Activated CD8-positive, alpha-beta T cell treated with anti-CD3 and anti-CD28 coated beads, Interleukin-2, amount 10 ng/mL, durations not matched to agents 7 days and 5 days (primary cell): Measurements from ENCODE around the gene TEAD3. TPM values are rescaled to one million over a fixed set of nuclear protein-coding genes. Genes with fewer than 3 reads are reported as not detected.
A peak's percentile ranks its signal among the peaks of the same experiment; 100 is the strongest.
"Not testable (repeated sequence)": the region's sequence is repeated elsewhere in the genome, so short reads cannot be mapped to it uniquely, and the experiment has no call there.

Source experiments
- ATAC-seq: fragments of 150-1000 bp; cut with Tn5 transposase; one replicate; pipeline ENCODE4 v1.10.0; 2021; ENCODE audit warnings: moderate library complexity
- CTCF ChIA-PET: fragments of 350-600 bp; sonication (Branson Sonifier 250); formaldehyde crosslinking; loops from one replicate; lab custom pipeline; 2021; ENCODE audit warnings: antibody characterized with exemption; lab: Charles Lee
- POLR2A ChIA-PET: fragments of 350-600 bp; sonication (Branson Sonifier 250); formaldehyde crosslinking; loops from one replicate; lab custom pipeline; 2021; ENCODE audit warnings: antibody characterized with exemption; lab: Charles Lee
- DNase-seq: peaks from one replicate; pipeline ENCODE4 v3.0.0-alpha.2; 2020
- H3K27ac Mint-ChIP-seq: one replicate; pipeline ENCODE4 v1.8.0; 2021; ENCODE audit warnings: mild to moderate bottlenecking, mixed read lengths
- H3K27me3 Mint-ChIP-seq: one replicate; pipeline ENCODE4 v1.8.0; 2021; ENCODE audit warnings: low read depth, mixed read lengths
- H3K36me3 Mint-ChIP-seq: one replicate; pipeline ENCODE4 v1.8.0; 2021; ENCODE audit warnings: low read depth, mixed read lengths
- H3K4me1 Mint-ChIP-seq: one replicate; pipeline ENCODE4 v1.8.0; 2021; ENCODE audit warnings: low read depth, mixed read lengths
- H3K4me3 Mint-ChIP-seq: one replicate; pipeline ENCODE4 v1.8.0; 2021; ENCODE audit warnings: mild to moderate bottlenecking, mixed read lengths
- H3K9me3 Mint-ChIP-seq: one replicate; pipeline ENCODE4 v1.8.0; 2022; ENCODE audit warnings: mixed read lengths; ENCODE audit not compliant: insufficient read depth
- total RNA-seq, 2 experiments: library from RNA; stranded (reverse); gene quantifications; one replicate each; pipeline ENCODE4 v1.2.3, GENCODE V29; 2021

Gene TEAD3
- total RNA-seq = under 1 TPM; 0.18 to 0.21 TPM

DNA sequence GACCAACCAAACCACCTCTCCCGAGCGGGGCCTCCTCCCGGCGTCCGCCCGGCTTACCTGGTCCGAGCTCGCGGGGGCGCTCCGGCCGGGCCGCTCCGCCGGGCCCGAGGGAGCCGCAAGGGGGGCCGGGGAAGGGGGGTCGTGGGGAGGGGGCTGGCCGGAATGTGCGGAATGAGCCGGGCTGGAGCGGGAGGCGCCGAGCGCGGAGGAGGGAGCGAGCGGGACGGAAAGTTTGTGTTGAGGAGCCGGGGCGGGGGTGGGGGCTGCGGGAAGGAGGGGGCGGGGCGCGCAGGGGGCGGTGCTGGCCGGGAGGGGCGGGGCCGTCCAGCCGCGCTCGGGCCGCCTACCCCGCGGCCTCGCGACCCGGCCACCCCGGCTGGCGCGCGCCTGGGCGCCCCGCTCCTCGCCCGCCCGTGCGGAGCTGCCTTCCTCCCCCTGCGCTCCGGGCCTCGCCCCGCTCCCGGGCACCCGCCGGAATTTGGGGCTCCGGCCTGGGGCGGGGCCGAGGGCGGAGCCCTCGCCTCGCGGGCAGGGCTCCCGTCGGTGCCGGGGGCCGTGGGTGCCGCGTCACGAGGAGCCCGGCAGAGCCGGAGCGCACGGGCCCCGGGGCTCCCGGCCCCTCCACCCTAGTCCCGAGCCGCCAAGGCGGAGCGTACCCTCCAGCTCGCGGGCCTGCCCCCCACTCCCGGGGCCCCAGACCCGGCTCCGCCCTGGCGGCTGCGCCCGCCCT lies at the start of gene TEAD3:
TEAD3 (minus strand) TSS at position 239 of the 730 bp plus-strand sequence.
- Mint-ChIP-seq H3K9me3 (no peaks in the 10 kb centered on the region), H3K4me3 (peak within 1 kb of the TSS; percentile 66), H3K4me1 (peaks cover 17% of the 10 kb centered on the region), H3K27ac (peak within 1 kb of the TSS; percentile 62), H3K36me3 (no peaks in the 10 kb centered on the region), H3K27me3 (peaks cover 28% of the 10 kb centered on the region)
- ChIA-PET CTCF (interaction anchor here (0.7 kb wide), 1 partner anchor 8 kb away, joined by 3 read pairs; no protein-coding TSS in a partner anchor), POLR2A (interaction anchor here (1.0 to 1.7 kb wide), 4 partner anchors 8 to 201 kb away, joined by 3 to 4 read pairs (median 4); partner anchors contain the start of gene RPL10A)
- peak; percentile 40 for DNase-seq
- peak; percentile 76 for ATAC-seq

DNA sequence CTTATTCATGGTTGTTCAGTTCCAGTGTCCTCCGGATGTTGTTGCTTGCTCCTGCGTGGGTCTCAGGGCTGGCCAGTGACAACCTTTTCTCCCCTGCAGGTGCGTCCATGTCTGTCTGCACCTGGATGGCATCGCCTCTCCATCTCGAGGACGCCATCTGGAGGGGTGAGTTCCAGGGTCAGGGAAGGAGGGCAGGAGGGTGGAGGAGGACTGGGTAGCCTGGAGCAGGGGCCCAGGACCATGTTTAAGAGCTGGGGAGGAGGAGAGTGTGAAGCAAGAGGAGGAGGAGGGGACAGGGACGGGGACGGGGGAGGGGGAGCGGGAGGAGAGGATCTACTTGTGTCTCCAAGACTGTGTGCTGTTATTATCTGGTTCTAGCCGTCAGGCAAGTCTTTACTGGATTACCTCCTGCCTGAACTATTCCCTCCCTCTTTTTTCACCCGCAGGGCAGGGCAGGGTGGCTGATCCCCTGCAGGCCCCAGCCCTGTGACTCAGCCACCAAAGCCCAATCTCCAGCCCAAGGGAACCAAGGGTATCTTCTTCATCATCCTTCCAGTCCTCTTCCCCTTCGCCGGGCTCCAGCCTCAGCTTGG lies 48.0 kb upstream of the TEAD3 start:
- Mint-ChIP-seq H3K36me3 (peaks cover 2% of the 10 kb centered on the region), H3K27me3 (peaks cover 13% of the 10 kb centered on the region), H3K9me3 (peaks cover 3% of the 10 kb centered on the region), H3K4me3 (no peak overlapping the region), H3K4me1 (peaks cover 4% of the 10 kb centered on the region), H3K27ac (no peak overlapping the region)
- ATAC-seq = no peak
- DNase-seq = no peak
- ChIA-PET CTCF (interaction anchor here (1.8 kb wide), 1 partner anchor 7 kb away, joined by 10 read pairs; no protein-coding TSS in a partner anchor), POLR2A (no interaction called here)

DNA sequence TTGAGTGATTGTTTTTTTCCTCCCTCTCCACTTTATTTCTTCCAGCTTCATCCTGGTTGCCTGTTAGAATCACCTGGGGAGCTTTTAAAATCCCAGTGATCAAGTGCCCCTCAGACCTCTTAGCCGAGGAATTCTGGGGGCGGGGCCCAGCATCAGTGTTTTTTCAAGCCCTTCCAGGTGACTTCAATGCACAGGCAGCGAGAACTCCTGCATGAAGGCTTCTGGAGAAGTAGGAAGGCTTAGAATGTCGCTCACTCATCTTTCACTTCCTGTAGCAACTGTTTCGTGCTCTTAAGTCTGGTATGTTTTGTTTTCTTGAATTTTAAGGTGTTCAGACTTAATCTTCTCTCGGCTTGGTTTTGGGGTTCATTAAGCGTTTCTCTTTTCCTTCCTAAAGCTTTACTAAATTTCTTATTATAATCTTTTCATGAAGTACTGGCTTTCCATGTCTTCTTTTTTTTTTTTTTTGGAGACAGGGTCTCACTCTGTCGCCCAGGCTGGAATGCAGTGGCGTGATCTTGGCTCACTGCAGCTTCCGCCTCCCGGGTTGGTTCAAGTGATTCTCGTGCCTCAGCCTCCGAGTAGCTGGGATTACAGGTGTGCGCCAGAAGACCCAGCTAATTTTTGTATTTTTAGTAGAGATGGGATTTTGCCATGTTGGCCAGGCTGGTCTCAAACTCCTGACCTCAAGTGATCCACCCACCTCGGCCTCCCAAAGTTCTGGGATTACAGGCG lies 46.7 kb upstream of the TEAD3 start:
- no peaks in the 10 kb centered on the region for H3K9me3 Mint-ChIP-seq
- ChIA-PET POLR2A (no interaction called here), CTCF (interaction anchor here (1.1 to 2.0 kb wide), 3 partner anchors 9 to 21 kb away, joined by 3 to 10 read pairs (median 10); no protein-coding TSS in a partner anchor)

DNA sequence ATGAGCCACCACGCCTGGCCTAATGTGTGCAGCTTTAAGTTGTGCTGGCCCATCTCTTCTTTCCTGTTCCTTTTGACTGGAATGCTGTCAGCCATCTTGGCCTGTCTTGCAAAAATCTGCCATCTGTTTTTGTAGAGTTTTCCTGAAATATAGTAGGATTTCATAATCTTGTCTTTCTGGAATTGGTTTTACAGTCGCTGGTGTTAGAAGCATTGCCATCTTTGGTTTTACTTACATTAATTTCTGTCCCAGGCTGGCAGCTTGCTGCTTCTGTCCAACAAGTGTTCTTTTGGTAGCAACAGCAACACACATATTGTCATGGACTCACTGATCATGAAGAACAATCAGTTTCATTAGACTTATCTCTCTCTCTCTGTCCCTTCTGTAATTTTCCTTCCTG lies 45.0 kb upstream of the TEAD3 start:
- ChIA-PET CTCF (interaction anchor here (0.7 to 3.2 kb wide), 5 partner anchors 9 to 255 kb away, joined by 3 to 19 read pairs (median 5); no protein-coding TSS in a partner anchor), POLR2A (no interaction called here)
- Mint-ChIP-seq H3K9me3 (no peaks in the 10 kb centered on the region), H3K27ac (no peak overlapping the region), H3K27me3 (peaks cover 4% of the 10 kb centered on the region), H3K4me1 (peaks cover 4% of the 10 kb centered on the region), H3K4me3 (no peak overlapping the region), H3K36me3 (no peaks in the 10 kb centered on the region)
- ATAC-seq = no peak
- DNase-seq = no peak

More for the DNA sequence above, 46.7 kb upstream of the TEAD3 start:
- DNase-seq (no peak), ATAC-seq (no peak)
- no peak overlapping the region for H3K4me3 Mint-ChIP-seq
- peaks cover 4% of the 10 kb centered on the region for H3K4me1 Mint-ChIP-seq
- peaks cover 11% of the 10 kb centered on the region for H3K27me3 Mint-ChIP-seq
- no peaks in the 10 kb centered on the region for H3K36me3 Mint-ChIP-seq
- H3K27ac Mint-ChIP-seq = no peak overlapping the region

DNA sequence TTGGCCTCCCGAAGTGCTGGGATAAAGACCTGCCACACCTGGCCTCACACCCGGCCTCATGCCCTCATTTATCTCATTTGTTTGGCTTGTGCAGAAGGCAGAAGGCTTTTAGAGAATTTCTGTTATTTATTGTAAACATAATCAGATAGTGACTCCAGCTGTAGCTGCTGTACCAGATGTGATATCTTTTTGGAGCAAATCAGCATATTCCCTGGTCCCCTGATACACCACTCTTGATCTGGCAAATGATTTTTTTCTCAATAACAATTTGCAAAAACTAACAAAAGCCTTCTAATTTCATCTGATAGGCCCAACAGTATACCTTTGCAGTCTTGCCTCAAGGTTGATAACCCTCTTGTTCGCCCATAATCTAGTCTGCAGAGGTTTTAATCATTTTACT lies 42.3 kb upstream of the TEAD3 start:
- ATAC-seq (no peak), DNase-seq (no peak)
- H3K27me3 Mint-ChIP-seq = peaks cover 9% of the 10 kb centered on the region
- CTCF ChIA-PET = interaction anchor here (2.4 to 3.2 kb wide), 2 partner anchors 13 to 16 kb away, joined by 14 to 19 read pairs; no protein-coding TSS in a partner anchor
- H3K9me3 Mint-ChIP-seq = no peaks in the 10 kb centered on the region
- no peak overlapping the region for H3K4me3 Mint-ChIP-seq
- no peak overlapping the region for H3K27ac Mint-ChIP-seq
- H3K4me1 Mint-ChIP-seq = peaks cover 13% of the 10 kb centered on the region
- POLR2A ChIA-PET = no interaction called here
- H3K36me3 Mint-ChIP-seq = no peaks in the 10 kb centered on the region

DNA sequence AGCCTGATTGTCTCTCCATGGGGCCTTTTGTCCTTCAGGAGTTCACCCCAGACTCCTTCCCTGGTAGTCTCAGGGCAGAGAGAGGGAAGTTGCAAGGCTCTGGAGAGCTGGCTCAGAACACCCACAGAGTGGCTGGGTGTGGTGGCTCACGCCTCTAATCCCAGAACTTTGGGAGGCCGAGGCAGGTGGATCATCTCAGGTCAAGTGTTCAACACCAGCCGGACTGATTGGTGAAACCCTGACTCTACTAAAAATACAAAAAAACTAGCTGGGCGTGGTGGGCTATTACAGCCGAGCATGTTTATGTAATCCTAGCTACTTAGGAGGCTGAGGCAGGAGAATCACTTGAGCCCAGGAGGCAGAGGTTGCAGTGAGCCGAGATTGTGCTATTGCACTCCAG lies 39.0 kb upstream of the TEAD3 start:
- POLR2A ChIA-PET, ATAC-seq, DNase-seq, H3K27ac Mint-ChIP-seq, H3K4me1 Mint-ChIP-seq, H3K9me3 Mint-ChIP-seq, H3K4me3 Mint-ChIP-seq, H3K36me3 Mint-ChIP-seq: not testable (repeated sequence)
- H3K27me3 Mint-ChIP-seq = peaks cover 16% of the 10 kb centered on the region
- CTCF ChIA-PET = interaction anchor here (1.0 to 5.5 kb wide), 2 partner anchors 16 to 18 kb away, joined by 3 to 25 read pairs; no protein-coding TSS in a partner anchor

DNA sequence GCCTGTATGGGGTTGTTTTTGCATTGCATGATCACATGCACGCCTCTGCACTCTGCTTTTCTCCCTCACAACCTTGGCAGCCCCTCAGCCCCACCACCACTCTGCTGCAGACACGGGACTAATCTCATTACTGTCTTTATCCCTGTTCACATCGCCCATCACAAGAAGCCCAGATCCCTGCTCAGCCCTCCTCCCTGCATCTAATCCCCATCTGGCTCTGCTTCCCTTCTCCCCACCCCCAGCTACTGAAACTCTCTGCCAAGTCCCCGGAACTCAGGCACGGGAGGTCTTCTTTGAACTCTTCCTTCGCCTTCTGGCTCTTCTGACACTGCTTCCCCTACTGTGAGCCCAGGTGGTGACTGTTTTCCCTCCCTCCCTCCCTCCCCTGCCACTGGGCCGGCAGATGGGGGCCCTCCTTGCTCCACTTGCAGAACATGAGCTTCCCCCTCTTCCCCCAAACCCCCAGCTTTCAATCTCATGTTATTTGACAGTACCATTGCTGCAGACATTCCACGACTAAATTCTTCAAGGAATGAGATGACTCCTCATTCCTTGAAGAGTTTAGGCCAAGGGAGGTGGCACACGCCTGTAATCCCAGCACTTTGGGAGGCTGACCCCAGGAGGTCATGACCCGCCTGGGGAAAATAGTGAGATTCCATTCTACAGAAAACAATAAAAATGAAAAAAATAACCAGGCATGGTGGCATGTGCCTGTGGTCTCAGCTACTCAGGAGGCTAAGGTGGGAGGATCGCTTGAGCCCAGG lies 37.7 kb upstream of the TEAD3 start:
- H3K9me3 Mint-ChIP-seq = no peaks in the 10 kb centered on the region
- H3K27me3 Mint-ChIP-seq = peaks cover 16% of the 10 kb centered on the region
- peaks cover 10% of the 10 kb centered on the region for H3K4me1 Mint-ChIP-seq
- ChIA-PET POLR2A (interaction anchor here (0.6 kb wide), 1 partner anchor 1753 kb away, joined by 3 read pairs; no protein-coding TSS in a partner anchor), CTCF (interaction anchor here (1.0 to 5.5 kb wide), 4 partner anchors 17 to 203 kb away, joined by 3 to 25 read pairs (median 3); no protein-coding TSS in a partner anchor)
- ATAC-seq (no peak), DNase-seq (no peak)
- no peak overlapping the region for H3K27ac Mint-ChIP-seq
- no peak overlapping the region for H3K4me3 Mint-ChIP-seq
- H3K36me3 Mint-ChIP-seq = no peaks in the 10 kb centered on the region

DNA sequence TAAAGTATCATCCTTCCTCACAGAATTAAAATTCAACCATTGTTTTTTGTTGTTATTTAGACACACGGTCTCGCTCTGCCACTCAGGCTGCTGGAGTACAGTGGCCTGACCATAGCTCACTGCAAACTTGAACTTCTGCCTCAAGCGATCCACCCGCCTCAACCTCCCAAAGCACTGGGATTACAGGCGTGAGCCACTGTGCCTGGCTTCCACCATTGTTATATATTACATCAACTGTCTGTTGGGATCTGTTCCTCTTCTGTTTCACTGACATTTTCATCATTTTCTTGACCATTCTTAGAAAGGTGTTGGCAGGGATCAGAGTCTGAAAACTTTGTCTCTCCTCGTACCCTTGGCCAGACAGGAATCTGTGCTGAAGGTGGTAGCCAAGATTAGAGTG lies 37.1 kb upstream of the TEAD3 start:
- peaks cover 10% of the 10 kb centered on the region for H3K4me1 Mint-ChIP-seq
- CTCF ChIA-PET = interaction anchor here (1.2 to 5.5 kb wide), 4 partner anchors 18 to 203 kb away, joined by 3 to 25 read pairs (median 3); no protein-coding TSS in a partner anchor
- no peaks in the 10 kb centered on the region for H3K36me3 Mint-ChIP-seq
- peaks cover 16% of the 10 kb centered on the region for H3K27me3 Mint-ChIP-seq
- POLR2A ChIA-PET = no interaction called here
- H3K4me3 Mint-ChIP-seq = no peak overlapping the region
- DNase-seq (no peak), ATAC-seq (no peak)
- H3K27ac Mint-ChIP-seq = no peak overlapping the region
- H3K9me3 Mint-ChIP-seq = no peaks in the 10 kb centered on the region

DNA sequence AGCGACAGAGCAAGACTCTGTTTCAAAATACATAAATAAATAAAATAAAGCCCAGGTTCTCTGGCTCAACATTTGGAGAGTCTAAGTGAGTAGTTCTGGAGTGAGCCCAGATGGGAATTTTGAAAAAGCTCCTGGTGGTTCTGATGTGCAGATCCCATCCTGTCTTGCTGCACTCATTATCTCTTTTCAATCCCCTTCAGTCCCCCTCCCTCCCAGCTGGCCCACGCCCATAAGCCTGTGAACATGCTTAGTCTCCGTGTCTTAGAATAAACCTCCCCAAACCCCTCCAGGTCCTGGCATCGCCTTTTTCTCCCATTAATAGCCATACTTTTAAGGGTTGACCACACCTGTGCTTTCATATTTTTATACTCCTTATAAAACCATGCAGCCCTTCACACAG lies 35.2 kb upstream of the TEAD3 start:
- no peak overlapping the region for H3K27ac Mint-ChIP-seq
- peaks cover 10% of the 10 kb centered on the region for H3K4me1 Mint-ChIP-seq
- DNase-seq = no peak
- ATAC-seq = no peak
- H3K36me3 Mint-ChIP-seq = no peaks in the 10 kb centered on the region
- H3K4me3 Mint-ChIP-seq = no peak overlapping the region
- ChIA-PET POLR2A (no interaction called here), CTCF (interaction anchor here (0.9 to 5.5 kb wide), 7 partner anchors 9 to 208 kb away, joined by 3 to 25 read pairs (median 3); partner anchors contain the start of gene PPARD)
- no peaks in the 10 kb centered on the region for H3K9me3 Mint-ChIP-seq
- H3K27me3 Mint-ChIP-seq = peaks cover 24% of the 10 kb centered on the region

DNA sequence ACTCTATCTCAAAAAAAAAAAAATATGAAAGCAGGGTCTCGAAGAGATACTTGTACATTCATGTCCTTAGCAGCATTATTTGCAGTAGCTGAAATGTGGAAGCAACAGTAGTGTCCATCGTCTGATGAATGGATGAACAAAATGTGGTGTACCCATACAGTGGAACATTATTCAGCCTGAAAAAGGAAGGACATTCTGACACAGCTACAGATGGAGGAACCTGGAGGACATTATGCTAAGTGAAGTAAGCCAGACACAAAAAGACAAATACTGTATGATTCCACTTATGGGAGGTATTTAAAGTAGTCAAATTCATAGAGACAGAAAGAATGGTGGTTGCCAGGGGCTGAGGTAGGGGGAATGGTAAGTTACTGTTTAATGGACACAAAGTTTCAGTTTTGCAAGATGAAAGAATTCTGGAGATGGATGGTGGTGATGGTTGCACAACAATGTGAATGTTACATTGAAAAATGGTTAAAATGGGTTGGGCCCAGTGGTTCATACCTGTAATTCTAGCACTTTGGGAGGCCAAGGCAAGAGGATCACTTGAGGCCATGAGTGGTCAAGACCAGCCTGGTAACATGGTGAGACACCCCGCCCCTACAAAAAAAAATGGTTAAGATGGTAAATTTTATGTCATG lies 27.6 kb upstream of the TEAD3 start:
- peak overlapping the region; percentile 7 for H3K27ac Mint-ChIP-seq
- no peaks in the 10 kb centered on the region for H3K9me3 Mint-ChIP-seq
- DNase-seq (no peak), ATAC-seq (no peak)
- peaks cover 33% of the 10 kb centered on the region for H3K4me1 Mint-ChIP-seq
- H3K36me3 Mint-ChIP-seq = no peaks in the 10 kb centered on the region
- peaks cover 10% of the 10 kb centered on the region for H3K27me3 Mint-ChIP-seq
- CTCF ChIA-PET = interaction anchor here (1.4 to 5.8 kb wide), 12 partner anchors 7 to 214 kb away, joined by 3 to 63 read pairs (median 11); partner anchors contain the start of gene ARMC12
- no peak overlapping the region for H3K4me3 Mint-ChIP-seq
- POLR2A ChIA-PET = interaction anchor here (0.6 kb wide), 2 partner anchors 9 to 212 kb away, joined by 3 read pairs; partner anchors contain the start of gene ARMC12
